ENCODE results near the gene CHCHD3. TPM values are rescaled to one million over a fixed set of nuclear protein-coding genes. Genes with fewer than 3 reads are reported as not detected.

Gene CHCHD3
- total and polyA plus RNA-seq, 9 of the 15 experiments (the other 6 are each of a cell fraction or from before 2014, with no cell fraction given): 66.2 to 279 (median 204) TPM

- Histone ChIP-seq H2AFZ (ENCODE audit: low read depth, low read length) (no peak overlapping the region), H3K9me3 (replicated peaks; ENCODE audit: control insufficient read depth, insufficient read depth, low read depth, low read length) (no peaks in the 10 kb centered on the region), H3K4me3 (no peak overlapping the region), H3K9ac (ENCODE audit: insufficient read depth in 1 of 2, low read depth in 2 of 2, low read length in 2 of 2) (no peak overlapping the region), H3K27ac (ENCODE audit: extremely low read depth, low read depth, low read length) (no peak overlapping the region), H3K4me2 (ENCODE audit: insufficient read depth, low read length) (no peak overlapping the region), H4K20me1 (replicated peaks; ENCODE audit: control insufficient read depth, insufficient read depth, low read length) (no peaks in the 10 kb centered on the region; the same call in 1 of the 2 replicates), H3K79me2 (ENCODE audit: control insufficient read depth, insufficient read depth, low read length) (no peaks in the 10 kb centered on the region), H3K27me3 (ENCODE audit: control insufficient read depth in 2 of 2, insufficient read depth in 2 of 2, low read length in 2 of 2) (no peaks in the 10 kb centered on the region), H3K4me1 (replicated peaks in 1 of 2; ENCODE audit: control insufficient read depth in 2 of 2, insufficient read depth in 2 of 2, low read length in 2 of 2) (no peaks in the 10 kb centered on the region), H3K36me3 (ENCODE audit: control insufficient read depth, insufficient read depth, low read length) (peaks cover 3% of the 10 kb centered on the region; the same call in 2 of the 3 replicates), H3K9me1 (ENCODE audit: control insufficient read depth, insufficient read depth, low read length) (no peaks in the 10 kb centered on the region)
- DNase-seq (ENCODE audit: extremely low read depth in 1 of 4, low spot score in 3 of 4): no peak
- ChIA-PET POLR2A (interaction anchor here (0.6 to 1.9 kb wide), 2 partner anchors 14 to 22 kb away, joined by 3 to 4 read pairs; no protein-coding TSS in a partner anchor), CTCF (ENCODE audit: low intra/inter-chr PET ratio) (no interaction called here)
- intact Hi-C loops (cut with micrococcal nuclease): no loop called here
- in situ Hi-C loops (cut with MboI): no loop called here
- ATAC-seq: no peak
- WGBS (ENCODE audit: insufficient coverage, low coverage, missing lambda C conversion rate): 92% methylated on average over 4 of the region's 4 CpGs
- BruUV-seq (replicated peaks): no TSS peak
- no peak for FAIRE-seq
- peak; percentile 68 for TF ChIP-seq RBM25 (IDR thresholded peaks at IDR 0.05; ENCODE audit: low read depth, low read length, severe bottlenecking)
- TF ChIP-seq, protein P1, sequence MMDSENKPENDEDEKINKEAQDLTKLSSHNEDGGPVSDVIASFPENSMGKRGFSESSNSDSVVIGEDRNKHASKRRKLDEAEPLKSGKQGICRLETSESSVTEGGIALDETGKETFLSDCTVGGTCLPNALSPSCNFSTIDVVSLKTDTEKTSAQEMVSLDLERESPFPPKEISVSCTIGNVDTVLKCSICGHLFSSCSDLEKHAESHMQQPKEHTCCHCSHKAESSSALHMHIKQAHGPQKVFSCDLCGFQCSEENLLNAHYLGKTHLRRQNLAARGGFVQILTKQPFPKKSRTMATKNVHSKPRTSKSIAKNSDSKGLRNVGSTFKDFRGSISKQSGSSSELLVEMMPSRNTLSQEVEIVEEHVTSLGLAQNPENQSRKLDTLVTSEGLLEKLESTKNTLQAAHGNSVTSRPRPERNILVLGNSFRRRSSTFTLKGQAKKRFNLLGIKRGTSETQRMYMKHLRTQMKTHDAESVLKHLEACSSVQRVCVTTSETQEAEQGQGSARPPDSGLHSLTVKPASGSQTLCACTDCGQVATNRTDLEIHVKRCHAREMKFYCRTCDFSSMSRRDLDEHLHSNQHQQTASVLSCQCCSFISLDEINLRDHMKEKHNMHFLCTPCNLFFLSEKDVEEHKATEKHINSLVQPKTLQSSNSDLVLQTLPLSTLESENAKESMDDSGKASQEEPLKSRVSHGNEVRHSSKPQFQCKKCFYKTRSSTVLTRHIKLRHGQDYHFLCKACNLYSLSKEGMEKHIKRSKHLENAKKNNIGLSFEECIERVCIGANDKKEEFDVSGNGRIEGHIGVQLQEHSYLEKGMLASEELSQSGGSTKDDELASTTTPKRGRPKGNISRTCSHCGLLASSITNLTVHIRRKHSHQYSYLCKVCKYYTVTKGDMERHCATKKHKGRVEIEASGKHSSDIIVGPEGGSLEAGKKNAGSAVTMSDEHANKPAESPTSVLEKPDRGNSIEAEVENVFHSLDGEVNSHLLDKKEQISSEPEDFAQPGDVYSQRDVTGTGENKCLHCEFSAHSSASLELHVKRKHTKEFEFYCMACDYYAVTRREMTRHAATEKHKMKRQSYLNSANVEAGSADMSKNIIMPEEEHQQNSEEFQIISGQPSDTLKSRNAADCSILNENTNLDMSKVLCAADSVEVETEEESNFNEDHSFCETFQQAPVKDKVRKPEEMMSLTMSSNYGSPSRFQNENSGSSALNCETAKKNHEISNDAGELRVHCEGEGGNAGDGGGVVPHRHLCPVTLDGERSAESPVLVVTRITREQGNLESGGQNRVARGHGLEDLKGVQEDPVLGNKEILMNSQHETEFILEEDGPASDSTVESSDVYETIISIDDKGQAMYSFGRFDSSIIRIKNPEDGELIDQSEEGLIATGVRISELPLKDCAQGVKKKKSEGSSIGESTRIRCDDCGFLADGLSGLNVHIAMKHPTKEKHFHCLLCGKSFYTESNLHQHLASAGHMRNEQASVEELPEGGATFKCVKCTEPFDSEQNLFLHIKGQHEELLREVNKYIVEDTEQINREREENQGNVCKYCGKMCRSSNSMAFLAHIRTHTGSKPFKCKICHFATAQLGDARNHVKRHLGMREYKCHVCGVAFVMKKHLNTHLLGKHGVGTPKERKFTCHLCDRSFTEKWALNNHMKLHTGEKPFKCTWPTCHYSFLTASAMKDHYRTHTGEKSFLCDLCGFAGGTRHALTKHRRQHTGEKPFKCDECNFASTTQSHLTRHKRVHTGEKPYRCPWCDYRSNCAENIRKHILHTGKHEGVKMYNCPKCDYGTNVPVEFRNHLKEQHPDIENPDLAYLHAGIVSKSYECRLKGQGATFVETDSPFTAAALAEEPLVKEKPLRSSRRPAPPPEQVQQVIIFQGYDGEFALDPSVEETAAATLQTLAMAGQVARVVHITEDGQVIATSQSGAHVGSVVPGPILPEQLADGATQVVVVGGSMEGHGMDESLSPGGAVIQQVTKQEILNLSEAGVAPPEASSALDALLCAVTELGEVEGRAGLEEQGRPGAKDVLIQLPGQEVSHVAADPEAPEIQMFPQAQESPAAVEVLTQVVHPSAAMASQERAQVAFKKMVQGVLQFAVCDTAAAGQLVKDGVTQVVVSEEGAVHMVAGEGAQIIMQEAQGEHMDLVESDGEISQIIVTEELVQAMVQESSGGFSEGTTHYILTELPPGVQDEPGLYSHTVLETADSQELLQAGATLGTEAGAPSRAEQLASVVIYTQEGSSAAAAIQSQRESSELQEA (IDR thresholded peaks at IDR 0.05; ENCODE audit: low read depth): no peak
- TF ChIP-seq MCM2 (IDR thresholded peaks at IDR 0.05; ENCODE audit: low read depth): no peak
- no peak for TF ChIP-seq PBX2 (CRISPR knock-in tag; IDR thresholded peaks at IDR 0.05; ENCODE audit: low read depth)
- TF ChIP-seq PBX2 (tag; conservative IDR thresholded peaks at IDR 0.05; ENCODE audit: low read depth): no peak
- TF ChIP-seq ZFX (CRISPR knock-in tag; IDR thresholded peaks at IDR 0.05): no peak
- TF ChIP-seq ZNF263 (CRISPR knock-in tag; IDR thresholded peaks at IDR 0.05; ENCODE audit: borderline replicate concordance): no peak
- peak; percentile 48 to 60 for TF ChIP-seq KDM1A (IDR thresholded peaks at IDR 0.05)
- TF ChIP-seq BCOR (IDR thresholded peaks at IDR 0.05): 0 out of 2 replicates have a peak, but pooled peaks have one; percentile 32
- TF ChIP-seq, protein P2, sequence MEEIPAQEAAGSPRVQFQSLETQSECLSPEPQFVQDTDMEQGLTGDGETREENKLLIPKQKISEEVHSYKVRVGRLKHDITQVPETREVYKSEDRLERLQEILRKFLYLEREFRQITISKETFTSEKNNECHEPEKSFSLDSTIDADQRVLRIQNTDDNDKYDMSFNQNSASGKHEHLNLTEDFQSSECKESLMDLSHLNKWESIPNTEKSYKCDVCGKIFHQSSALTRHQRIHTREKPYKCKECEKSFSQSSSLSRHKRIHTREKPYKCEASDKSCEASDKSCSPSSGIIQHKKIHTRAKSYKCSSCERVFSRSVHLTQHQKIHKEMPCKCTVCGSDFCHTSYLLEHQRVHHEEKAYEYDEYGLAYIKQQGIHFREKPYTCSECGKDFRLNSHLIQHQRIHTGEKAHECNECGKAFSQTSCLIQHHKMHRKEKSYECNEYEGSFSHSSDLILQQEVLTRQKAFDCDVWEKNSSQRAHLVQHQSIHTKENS (CRISPR knock-in tag; IDR thresholded peaks at IDR 0.05): no peak
- no peak for TF ChIP-seq CEBPG (CRISPR knock-in tag; IDR thresholded peaks at IDR 0.05)
- TF ChIP-seq CEBPG (tag; conservative IDR thresholded peaks at IDR 0.05 in 1 of 2, IDR thresholded peaks at IDR 0.05 in 1 of 2): no peak
These were observed 223.1 kb downstream of the CHCHD3 start for GRCh38 chr7:132858760-132859159.

All from K562 (cell line).